ENCODE results near the gene TSN. TPM values are rescaled to one million over a fixed set of nuclear protein-coding genes. Genes with fewer than 3 reads are reported as not detected.
A peak's percentile ranks its signal among the peaks of the same experiment; 100 is the strongest.

TSN gene
- total RNA-seq, 1 experiment from 2014 or later, result 125 TPM

- intact Hi-C loops (cut with micrococcal nuclease; ENCODE audit: unreplicated experiment), result no loop called here
- DNase-seq, result no peak
- Mint-ChIP-seq H3K36me3 (ENCODE audit: insufficient read depth, unreplicated experiment) (no peaks in the 10 kb centered on the region), H3K4me3 (ENCODE audit: low read depth, unreplicated experiment) (peak overlapping the region; percentile 33), H3K4me1 (ENCODE audit: low read depth, unreplicated experiment) (peaks cover 13% of the 10 kb centered on the region), H3K27me3 (ENCODE audit: unreplicated experiment) (peaks cover 2% of the 10 kb centered on the region), H3K9me3 (ENCODE audit: low read depth, unreplicated experiment) (no peaks in the 10 kb centered on the region), H3K27ac (ENCODE audit: unreplicated experiment) (peak overlapping the region; percentile 16)
- CTCF ChIA-PET, result no interaction called here
- BruUV-seq (replicated peaks), result no TSS peak
- no peak for TF ChIP-seq CTCF (IDR thresholded peaks at IDR 0.05; ENCODE audit: unreplicated experiment)
These were observed 9.3 kb upstream of the TSN start for GRCh38 chr2:121746071-121746578.

GRCh38 chr2:121748202-121748601 is 7.2 kb upstream of the TSN start:
- Mint-ChIP-seq H3K27ac (ENCODE audit: unreplicated experiment) (no peak overlapping the region), H3K27me3 (ENCODE audit: unreplicated experiment) (no peaks in the 10 kb centered on the region), H3K36me3 (ENCODE audit: insufficient read depth, unreplicated experiment) (no peaks in the 10 kb centered on the region), H3K4me3 (ENCODE audit: low read depth, unreplicated experiment) (no peak overlapping the region), H3K4me1 (ENCODE audit: low read depth, unreplicated experiment) (peaks cover 13% of the 10 kb centered on the region), H3K9me3 (ENCODE audit: low read depth, unreplicated experiment) (no peaks in the 10 kb centered on the region)
- no peak for TF ChIP-seq CTCF (IDR thresholded peaks at IDR 0.05; ENCODE audit: unreplicated experiment)
- no peak for DNase-seq
- BruUV-seq (replicated peaks), result no TSS peak
- intact Hi-C loops (cut with micrococcal nuclease; ENCODE audit: unreplicated experiment), result no loop called here
- CTCF ChIA-PET, result interaction anchor here (0.7 kb wide), 1 partner anchor 11 kb away, joined by 3 read pairs; the partner anchor contains the start of gene NIFK

DNA sequence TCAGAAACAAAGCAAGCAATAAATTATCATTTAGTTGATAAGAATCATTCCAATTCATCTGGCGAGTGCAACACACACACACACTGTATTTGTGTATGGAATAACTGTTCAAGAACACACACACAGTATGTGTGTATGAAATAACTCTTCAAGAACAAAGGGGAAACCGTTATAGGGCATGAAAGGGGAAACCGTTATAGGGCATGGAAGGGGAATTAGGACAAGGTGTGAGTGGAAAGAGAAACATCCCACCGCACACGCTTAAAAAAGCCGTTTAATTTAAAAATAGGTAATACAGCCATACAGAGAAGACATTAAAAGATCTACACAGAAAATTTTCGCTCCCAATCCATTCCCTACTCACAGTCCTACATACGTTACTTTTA is 607 bp upstream of the TSN start:
- Mint-ChIP-seq H3K4me1 (ENCODE audit: low read depth, unreplicated experiment) (peaks cover 8% of the 10 kb centered on the region), H3K27ac (ENCODE audit: unreplicated experiment) (peak overlapping the region; percentile 95), H3K4me3 (ENCODE audit: low read depth, unreplicated experiment) (peak overlapping the region; percentile 79), H3K27me3 (ENCODE audit: unreplicated experiment) (no peaks in the 10 kb centered on the region), H3K36me3 (ENCODE audit: insufficient read depth, unreplicated experiment) (peaks cover 51% of the 10 kb centered on the region), H3K9me3 (ENCODE audit: low read depth, unreplicated experiment) (no peaks in the 10 kb centered on the region)
- CTCF ChIA-PET, result interaction anchor here (1.4 kb wide), 1 partner anchor 19 kb away, joined by 10 read pairs; the partner anchor contains the start of gene NIFK
- no peak for DNase-seq
- no peak for TF ChIP-seq CTCF (IDR thresholded peaks at IDR 0.05; ENCODE audit: unreplicated experiment)
- BruUV-seq (replicated peaks), result no TSS peak
- intact Hi-C loops (cut with micrococcal nuclease; ENCODE audit: unreplicated experiment), result no loop called here

- no peaks in the 10 kb centered on the region for H3K9me3 Mint-ChIP-seq (ENCODE audit: low read depth, unreplicated experiment)
- H3K4me3 Mint-ChIP-seq (ENCODE audit: low read depth, unreplicated experiment), result no peak overlapping the region
- TF ChIP-seq CTCF (IDR thresholded peaks at IDR 0.05; ENCODE audit: unreplicated experiment), result no peak
- BruUV-seq (replicated peaks), result no TSS peak
- intact Hi-C loops (cut with micrococcal nuclease; ENCODE audit: unreplicated experiment), result no loop called here
- H3K27me3 Mint-ChIP-seq (ENCODE audit: unreplicated experiment), result no peaks in the 10 kb centered on the region
- no peak for DNase-seq
- CTCF ChIA-PET, result no interaction called here
- peaks cover 73% of the 10 kb centered on the region for H3K36me3 Mint-ChIP-seq (ENCODE audit: insufficient read depth, unreplicated experiment)
- H3K4me1 Mint-ChIP-seq (ENCODE audit: low read depth, unreplicated experiment), result no peaks in the 10 kb centered on the region
- H3K27ac Mint-ChIP-seq (ENCODE audit: unreplicated experiment), result no peak overlapping the region
These were observed 9.3 kb downstream of the TSN start for GRCh38 chr2:121764681-121765228.

All from Calu3 (cell line).